ENCODE results near the gene ETV5. TPM values are rescaled to one million over a fixed set of nuclear protein-coding genes. Genes with fewer than 3 reads are reported as not detected.

ETV5 gene
- total RNA-seq, 1 donor from 2014 or later: 16.3 TPM

GRCh38 chr3:185997130-185997529, 111.8 kb downstream of the ETV5 start:
- Histone ChIP-seq H3K79me2 (ENCODE audit: low read depth) (no peaks in the 10 kb centered on the region), H2AFZ (replicated peaks) (no peak overlapping the region), H3K9ac (no peak overlapping the region), H3K4me3 (no peak overlapping the region), H3K27ac (no peak overlapping the region), H3K36me3 (no peaks in the 10 kb centered on the region), H3K4me2 (no peak overlapping the region), H3F3A (ENCODE audit: low read depth) (no peaks in the 10 kb centered on the region), H3K9me3 (ENCODE audit: low read depth) (no peaks in the 10 kb centered on the region), H3K27me3 (peaks cover 4% of the 10 kb centered on the region), H3K4me1 (no peaks in the 10 kb centered on the region), H4K20me1 (ENCODE audit: low read depth) (no peaks in the 10 kb centered on the region)
- no peak for DNase-seq (ENCODE audit: low spot score)
- Mint-ChIP-seq H3K4me1 (no peaks in the 10 kb centered on the region), H3K9me3 (no peaks in the 10 kb centered on the region), H3K27me3 (ENCODE audit: insufficient read depth, low read depth) (peaks cover 6% of the 10 kb centered on the region), H3K36me3 (peaks cover 2% of the 10 kb centered on the region), H3K27ac (no peak overlapping the region), H3K4me3 (no peak overlapping the region)
- TF ChIP-seq EZH2phosphoT487 (IDR thresholded peaks at IDR 0.05) (no peak), CTCF (IDR thresholded peaks at IDR 0.05) (no peak), EZH2 (IDR thresholded peaks at IDR 0.05) (no peak)

Small RNA genes within 50 kb of the gene (small RNA-seq; reads per million reads assigned to genes)
- not detected for gene RF00017

Other genes starting within 250 kb of the ETV5 start
- gene TRA2B, start 171.1 kb downstream of the ETV5 start, total RNA-seq (ENCODE audit: low replicate concordance): 310 and 431 TPM in 2 replicates

All from neural progenitor cell (in vitro differentiated cells).